Mucosa of stomach (tissue), 1 donor: ENCODE results near the gene NVL.
"Not testable (repeated sequence)": the region's sequence is repeated elsewhere in the genome, so short reads cannot be mapped to it uniquely, and the experiment has no call there.

ENCODE experiments used
- H3K27me3 ChIP-seq: one replicate; pipeline ENCODE4 v1.7.0; 2013; ENCODE audit warnings: mild to moderate bottlenecking, low read length; ENCODE audit not compliant: control insufficient read depth, insufficient read depth
- H3K36me3 ChIP-seq: one replicate; pipeline ENCODE4 v1.7.0; 2013; ENCODE audit warnings: low read length; ENCODE audit not compliant: control insufficient read depth, insufficient read depth
- H3K4me1 ChIP-seq: one replicate; pipeline ENCODE4 v1.7.0; 2013; ENCODE audit warnings: mild to moderate bottlenecking, low read length; ENCODE audit not compliant: control insufficient read depth, insufficient read depth
- H3K4me3 ChIP-seq: one replicate; pipeline ENCODE4 v1.7.0; 2013; ENCODE audit warnings: low read length
- H3K9ac ChIP-seq: one replicate; pipeline ENCODE4 v1.7.0; 2013; ENCODE audit warnings: mild to moderate bottlenecking, low read length, moderate library complexity
- H3K9me3 ChIP-seq: one replicate; pipeline ENCODE4 v1.7.0; 2013; ENCODE audit warnings: mild to moderate bottlenecking, low read length, moderate library complexity; ENCODE audit not compliant: control insufficient read depth
- donor health status: Pancreatic carcinoma.

NVL gene

DNA sequence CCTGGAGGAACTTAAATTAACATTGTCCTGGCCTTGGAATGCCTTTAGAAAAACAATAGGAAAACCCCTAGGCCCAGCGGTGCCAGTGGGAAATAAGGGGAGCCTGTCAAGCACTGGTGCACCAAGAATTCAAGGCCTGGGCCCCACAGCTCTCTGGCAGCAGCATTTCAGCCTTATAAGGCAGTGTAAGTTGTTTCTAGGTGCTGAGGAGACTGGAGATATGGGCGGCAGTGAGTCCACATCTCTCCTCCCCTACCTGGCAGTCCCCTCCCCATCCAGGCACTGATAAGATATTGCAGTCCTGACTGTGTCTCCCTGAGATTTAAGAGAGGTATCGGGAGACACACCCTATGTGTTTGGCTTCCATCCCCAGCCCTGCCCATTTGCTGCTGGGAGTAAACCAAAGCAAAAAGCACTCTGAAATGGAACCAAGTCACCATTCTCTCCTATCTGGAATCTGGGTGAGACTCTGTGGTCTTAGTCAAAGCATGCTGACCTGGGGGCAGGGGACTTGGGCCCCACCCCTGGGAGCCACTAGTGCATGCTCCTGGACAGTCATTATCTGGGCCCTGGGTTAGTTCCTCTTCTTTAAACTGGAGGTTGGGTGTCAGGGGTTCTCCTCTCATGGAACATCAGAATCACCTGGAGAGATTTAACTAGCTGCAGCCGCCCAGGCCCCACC is 116.4 kb downstream of the NVL start:
- H3K4me1 ChIP-seq, result peaks cover 46% of the 10 kb centered on the region
- H3K36me3 ChIP-seq, result no peaks in the 10 kb centered on the region
- no peaks in the 10 kb centered on the region for H3K27me3 ChIP-seq
- H3K4me3 ChIP-seq, result no peak overlapping the region
- H3K9me3 ChIP-seq, result no peaks in the 10 kb centered on the region
- H3K9ac ChIP-seq, result peak overlapping the region; percentile 19

- Histone ChIP-seq H3K9ac (peak overlapping the region; percentile 19), H3K27me3 (no peaks in the 10 kb centered on the region)
These were observed 117.3 kb downstream of the NVL start for GRCh38 chr1:224212618-224213061.

DNA sequence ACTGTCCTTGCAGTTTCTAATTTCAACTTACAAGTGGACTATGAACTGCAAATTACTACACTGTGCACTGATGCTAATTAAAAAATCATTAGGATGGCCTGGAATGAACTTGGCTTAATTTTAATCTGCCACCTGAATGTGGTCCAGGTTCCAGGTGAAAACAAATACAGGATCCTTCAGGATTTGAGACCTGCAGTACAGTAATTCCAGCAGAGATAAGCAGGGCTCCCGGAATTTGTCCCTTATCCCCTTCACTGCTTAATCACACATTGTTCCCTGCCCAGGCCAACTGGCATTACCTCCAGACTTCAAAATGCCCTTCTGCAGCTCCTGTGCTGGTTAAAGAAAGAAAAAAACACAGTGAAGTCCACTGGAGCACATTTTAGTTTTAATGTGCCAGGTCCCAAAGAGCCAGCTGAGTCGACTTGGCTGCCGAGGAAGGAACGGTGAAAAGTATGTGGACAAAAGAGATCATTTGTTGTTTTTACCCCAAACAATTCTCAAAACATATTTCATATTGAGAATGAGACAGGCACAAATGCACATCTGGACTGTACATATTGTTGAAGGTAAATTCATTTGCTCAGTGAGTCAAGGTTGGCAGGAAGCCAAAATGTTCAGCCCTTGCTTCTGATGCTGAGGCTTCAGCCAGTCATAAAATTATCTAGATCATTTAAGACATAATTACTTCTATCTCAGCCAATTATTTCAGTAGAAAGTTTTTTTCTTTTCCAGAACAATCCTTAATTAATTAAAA is 118.6 kb downstream of the NVL start:
- H3K9me3 ChIP-seq, result no peaks in the 10 kb centered on the region
- H3K36me3 ChIP-seq, result no peaks in the 10 kb centered on the region
- no peak overlapping the region for H3K4me3 ChIP-seq
- H3K4me1 ChIP-seq, result peaks cover 41% of the 10 kb centered on the region
- no peak overlapping the region for H3K9ac ChIP-seq
- no peaks in the 10 kb centered on the region for H3K27me3 ChIP-seq

More at GRCh38 chr1:224212618-224213061, 117.3 kb downstream of the NVL start:
- no peak overlapping the region for H3K4me3 ChIP-seq
- no peaks in the 10 kb centered on the region for H3K9me3 ChIP-seq
- H3K4me1 ChIP-seq, result peaks cover 39% of the 10 kb centered on the region
- no peaks in the 10 kb centered on the region for H3K36me3 ChIP-seq

DNA sequence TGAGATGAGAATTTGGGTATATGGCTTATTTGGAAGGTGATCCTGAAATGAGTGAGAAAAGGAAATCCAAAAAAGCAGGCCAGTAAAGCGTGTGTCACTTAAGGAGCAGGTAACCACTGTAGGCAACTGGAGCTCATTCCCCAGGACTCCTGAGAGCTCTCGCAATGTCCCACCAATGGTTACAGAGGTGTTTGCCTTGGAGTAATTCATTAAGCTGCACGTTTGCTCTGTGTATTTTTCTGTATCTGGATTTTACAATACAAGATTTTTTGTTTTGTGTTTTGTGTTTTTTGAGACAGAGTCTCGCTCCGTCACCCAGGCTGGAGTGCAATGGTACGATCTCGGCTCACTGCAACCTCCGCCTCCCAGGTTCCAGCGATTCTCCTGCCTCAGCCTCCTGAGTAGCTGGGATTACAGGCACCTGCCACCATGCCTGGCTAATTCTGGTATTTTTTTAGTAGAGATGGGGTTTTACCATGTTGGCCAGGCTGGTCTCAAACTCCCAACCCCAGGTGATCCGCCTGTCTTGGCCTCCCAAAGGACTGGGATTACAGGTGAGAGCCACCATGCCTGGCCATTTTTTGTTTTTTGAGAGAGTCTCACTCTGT is 123.9 kb downstream of the NVL start:
- not testable (repeated sequence) for H3K36me3 ChIP-seq, H3K4me3 ChIP-seq, H3K27me3 ChIP-seq, H3K9me3 ChIP-seq, H3K9ac ChIP-seq
- peaks cover 41% of the 10 kb centered on the region for H3K4me1 ChIP-seq

- no peaks in the 10 kb centered on the region for H3K36me3 ChIP-seq
- peaks cover 36% of the 10 kb centered on the region for H3K4me1 ChIP-seq
- H3K9me3 ChIP-seq, result no peaks in the 10 kb centered on the region
- H3K27me3 ChIP-seq, result no peaks in the 10 kb centered on the region
- no peak overlapping the region for H3K4me3 ChIP-seq
- H3K9ac ChIP-seq, result no peak overlapping the region
These were observed 124.5 kb downstream of the NVL start for GRCh38 chr1:224205438-224205840.

GRCh38 chr1:224203243-224204016 is 126.5 kb downstream of the NVL start:
- no peaks in the 10 kb centered on the region for H3K36me3 ChIP-seq
- no peak overlapping the region for H3K9ac ChIP-seq
- no peak overlapping the region for H3K4me3 ChIP-seq
- peaks cover 32% of the 10 kb centered on the region for H3K4me1 ChIP-seq
- H3K9me3 ChIP-seq, result no peaks in the 10 kb centered on the region
- no peaks in the 10 kb centered on the region for H3K27me3 ChIP-seq

- H3K27me3 ChIP-seq, result no peaks in the 10 kb centered on the region
- no peaks in the 10 kb centered on the region for H3K9me3 ChIP-seq
These were observed 128.1 kb downstream of the NVL start for GRCh38 chr1:224201853-224202252.

GRCh38 chr1:224201383-224201782 is 128.6 kb downstream of the NVL start:
- Histone ChIP-seq H3K36me3 (no peaks in the 10 kb centered on the region), H3K9me3 (no peaks in the 10 kb centered on the region), H3K9ac (no peak overlapping the region), H3K4me1 (peaks cover 41% of the 10 kb centered on the region), H3K4me3 (no peak overlapping the region), H3K27me3 (no peaks in the 10 kb centered on the region)

More at GRCh38 chr1:224201853-224202252, 128.1 kb downstream of the NVL start:
- Histone ChIP-seq H3K4me1 (peaks cover 38% of the 10 kb centered on the region), H3K9ac (no peak overlapping the region), H3K36me3 (no peaks in the 10 kb centered on the region), H3K4me3 (no peak overlapping the region)

DNA sequence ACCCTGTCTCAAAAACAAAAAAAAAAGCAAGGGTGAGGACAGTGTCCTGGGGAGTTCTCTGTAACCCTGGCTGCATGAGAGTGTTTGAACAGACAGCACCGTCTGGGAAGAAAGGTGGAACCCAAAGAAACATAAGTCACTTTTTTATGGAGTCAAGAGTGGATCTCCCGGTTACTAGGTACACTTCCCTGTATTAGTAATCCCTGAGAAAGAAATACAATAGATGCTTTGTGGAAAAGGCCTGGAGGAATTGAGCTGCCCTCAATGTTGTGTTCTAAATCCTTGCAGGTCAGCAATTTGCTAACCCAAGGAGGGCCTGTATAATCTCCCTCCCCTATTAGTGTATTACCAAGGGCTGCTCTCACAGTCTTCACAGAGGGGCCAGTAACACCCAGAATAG is 130.3 kb downstream of the NVL start:
- Histone ChIP-seq H3K36me3 (no peaks in the 10 kb centered on the region), H3K4me1 (peaks cover 28% of the 10 kb centered on the region), H3K27me3 (no peaks in the 10 kb centered on the region), H3K9me3 (no peaks in the 10 kb centered on the region), H3K9ac (no peak overlapping the region), H3K4me3 (no peak overlapping the region)

GRCh38 chr1:224198572-224198971 is 131.4 kb downstream of the NVL start:
- Histone ChIP-seq H3K4me3 (no peak overlapping the region), H3K4me1 (peaks cover 23% of the 10 kb centered on the region), H3K27me3 (no peaks in the 10 kb centered on the region), H3K9me3 (no peaks in the 10 kb centered on the region), H3K9ac (no peak overlapping the region), H3K36me3 (no peaks in the 10 kb centered on the region)

DNA sequence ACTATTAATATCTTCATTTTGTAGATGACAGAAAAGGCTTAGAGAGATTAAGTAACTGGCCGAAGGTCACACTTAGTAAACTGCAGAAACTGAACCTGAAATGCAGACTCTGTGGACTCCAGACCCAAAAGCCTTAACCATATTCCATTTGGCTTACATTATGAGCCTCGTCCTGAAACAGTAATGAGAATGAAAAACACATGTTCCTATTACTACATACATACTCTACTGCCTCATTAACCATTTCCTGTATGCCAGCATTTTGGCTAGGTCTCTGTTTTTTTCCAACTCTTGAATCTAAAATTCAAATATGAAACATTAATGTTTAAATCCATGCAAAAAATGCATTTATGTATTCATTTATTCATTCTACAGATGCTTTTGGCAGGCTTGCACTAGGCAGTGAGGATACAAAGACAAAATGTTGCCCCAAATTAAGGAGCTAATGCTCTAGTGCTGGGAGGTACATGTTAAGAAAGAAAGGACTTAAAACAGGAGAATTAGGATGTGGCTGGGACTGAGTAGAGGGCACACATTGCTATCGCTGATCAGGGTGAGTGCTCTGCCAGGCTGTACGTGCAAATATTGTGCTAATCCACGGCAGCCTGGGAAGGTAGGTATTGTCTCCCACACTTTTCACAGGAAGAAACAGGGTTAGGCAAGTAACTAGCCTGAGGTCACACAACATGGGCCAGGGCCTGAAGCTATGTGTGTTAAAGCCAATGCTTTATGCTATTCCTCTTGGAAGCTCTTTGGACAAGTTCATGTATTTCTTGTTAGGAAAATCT is 133.0 kb downstream of the NVL start:
- H3K27me3 ChIP-seq, result no peaks in the 10 kb centered on the region

More for the DNA sequence above, 133.0 kb downstream of the NVL start:
- no peaks in the 10 kb centered on the region for H3K36me3 ChIP-seq
- H3K9me3 ChIP-seq, result no peaks in the 10 kb centered on the region
- peaks cover 17% of the 10 kb centered on the region for H3K4me1 ChIP-seq
- no peak overlapping the region for H3K4me3 ChIP-seq
- H3K9ac ChIP-seq, result no peak overlapping the region
